GM19455 (cell line): Measurements from ENCODE around the gene HLA-G.
"Not testable (repeated sequence)": the region's sequence is repeated elsewhere in the genome, so short reads cannot be mapped to it uniquely, and the experiment has no call there.

ENCODE experiments used
- ATAC-seq: cut with Tn5 transposase; IDR thresholded peaks from one replicate; pipeline ENCODE4 v1.9.1; 2021; ENCODE audit not compliant: unreplicated experiment

Gene HLA-G

DNA sequence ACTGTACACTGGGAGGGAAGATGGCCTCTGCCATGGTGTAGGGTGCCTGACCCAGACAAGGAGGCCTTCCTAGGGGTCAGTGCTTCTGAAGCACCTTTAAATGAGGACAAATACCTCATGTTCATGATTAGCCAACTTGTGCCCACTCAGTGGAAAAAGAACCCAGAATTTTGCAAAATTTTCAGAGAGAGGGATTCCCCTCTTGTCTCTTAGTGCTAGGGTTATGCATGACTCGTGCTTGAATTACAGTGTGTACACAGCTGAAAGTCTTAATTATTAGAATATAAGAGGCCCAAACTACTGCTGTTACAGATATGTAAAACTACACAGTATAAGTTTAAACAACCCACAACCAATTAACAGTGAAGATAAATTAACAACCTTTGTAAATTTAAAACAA, 38.0 kb downstream of the HLA-G start:
- ATAC-seq, result no peak

DNA sequence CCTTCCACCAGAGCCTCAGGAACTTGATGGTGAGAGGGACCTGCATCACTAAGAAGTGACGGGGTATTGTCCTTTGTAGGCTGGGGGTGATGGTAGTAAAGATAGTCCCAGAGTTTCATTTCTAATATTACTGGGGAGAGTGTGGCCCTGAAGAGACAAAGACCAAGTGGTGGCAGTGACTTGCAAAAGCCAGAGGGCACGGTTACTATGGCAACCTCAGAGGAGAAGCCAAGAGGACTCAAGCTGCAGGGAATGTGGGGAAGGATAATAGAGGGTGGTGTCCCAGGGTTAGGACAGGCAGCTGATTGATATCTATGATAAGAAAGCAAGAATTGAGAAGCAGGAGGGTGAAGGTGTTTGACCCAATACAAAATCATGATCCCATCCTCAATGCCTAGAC, 42.5 kb downstream of the HLA-G start:
- ATAC-seq, result no peak

DNA sequence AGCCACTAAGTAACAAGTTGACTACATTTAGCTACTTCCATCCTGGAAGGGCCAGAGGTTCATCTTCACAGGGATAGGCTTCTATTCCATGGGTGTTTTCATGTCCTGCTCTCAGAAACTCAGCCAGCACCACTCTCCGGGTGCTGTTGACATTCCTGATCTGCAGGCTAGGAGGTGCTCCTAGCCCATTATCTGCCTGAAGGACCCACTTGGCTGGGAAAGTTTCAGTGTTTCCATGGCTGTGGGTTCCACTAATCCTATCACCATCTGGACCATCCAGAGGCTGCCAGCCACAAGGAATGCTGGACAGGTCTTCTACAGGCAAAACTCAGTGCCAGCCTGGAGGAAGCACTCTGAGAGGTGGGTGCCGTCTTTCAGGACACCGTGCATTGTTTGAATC, 45.2 kb downstream of the HLA-G start:
- ATAC-seq, result no peak

DNA sequence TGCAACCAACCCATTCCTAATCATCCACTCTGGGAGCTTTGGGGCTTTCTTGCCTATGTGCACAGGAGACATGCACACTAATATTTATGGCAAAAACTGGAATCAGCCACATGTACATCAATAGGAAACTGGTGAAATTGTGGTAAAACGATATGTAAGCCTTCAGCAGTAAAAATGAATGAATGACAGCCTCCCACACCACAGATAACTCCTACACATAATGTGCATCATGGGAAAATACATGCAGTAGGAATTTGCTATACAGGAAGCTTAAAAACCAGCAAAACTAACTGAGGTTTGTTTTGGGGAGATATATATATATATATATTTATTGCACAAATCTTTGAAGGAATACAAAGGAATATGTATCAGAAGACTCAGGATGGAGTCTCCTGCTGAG, 47.6 kb downstream of the HLA-G start:
- no peak for ATAC-seq

DNA sequence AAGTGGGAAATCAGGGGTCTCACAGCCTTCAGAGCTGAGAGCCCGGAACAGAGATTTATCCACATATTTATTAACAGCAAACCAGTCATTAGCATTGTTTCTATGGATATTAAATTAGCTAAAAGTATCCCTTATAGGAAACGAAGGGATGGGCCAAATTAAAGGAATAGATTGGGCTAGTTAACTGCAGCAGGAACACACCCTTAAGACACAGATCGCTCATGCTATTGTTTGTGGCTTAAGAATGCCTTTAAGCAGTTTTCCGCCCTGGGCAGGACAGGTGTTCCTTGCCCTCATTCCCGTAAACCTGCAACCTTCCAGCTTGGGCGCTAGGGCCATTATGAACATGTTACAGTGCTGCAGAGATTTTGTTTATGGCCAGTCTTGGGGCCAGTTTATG, 48.1 kb downstream of the HLA-G start:
- not testable (repeated sequence) for ATAC-seq
